PFSK-1 (cell line): ENCODE measurements around the gene CYB5R3.

Source experiments
- FOXP2 ChIP-seq: optimal IDR thresholded peaks from 2 replicates; pipeline ENCODE3; 2011; ENCODE audit warnings: borderline replicate concordance, control low read depth, inconsistent platforms; ENCODE audit not compliant: insufficient read depth; ENCODE audit errors: extremely low read length, extremely low read depth
- POLR2AphosphoS5 ChIP-seq: IDR thresholded peaks from 2 replicates; pipeline ENCODE4 v1.6.1; 2012; ENCODE audit warnings: low read depth, mild to moderate bottlenecking, control low read depth, low read length, moderate library complexity
- REST ChIP-seq, 2 experiments: IDR thresholded peaks; 2 replicates each; pipeline versions ENCODE4 v1.6.1 to v1.8.0; 2011 to 2012; ENCODE audit warnings: low read depth in 2 of 2, low read length in 2 of 2, control low read depth in 1 of 2, inconsistent platforms in 1 of 2, mild to moderate bottlenecking in 1 of 2, moderate library complexity in 1 of 2; ENCODE audit not compliant: insufficient read depth in 1 of 2
- SIN3A ChIP-seq: IDR thresholded peaks from 2 replicates; pipeline ENCODE4 v1.6.1; 2012; ENCODE audit warnings: mild to moderate bottlenecking, low read length, moderate library complexity, borderline replicate concordance; ENCODE audit not compliant: insufficient read depth
- TAF1 ChIP-seq: IDR thresholded peaks from 2 replicates; pipeline ENCODE4 v1.6.1; 2012; ENCODE audit warnings: low read length, control low read depth, borderline replicate concordance; ENCODE audit not compliant: insufficient read depth

Gene CYB5R3

DNA sequence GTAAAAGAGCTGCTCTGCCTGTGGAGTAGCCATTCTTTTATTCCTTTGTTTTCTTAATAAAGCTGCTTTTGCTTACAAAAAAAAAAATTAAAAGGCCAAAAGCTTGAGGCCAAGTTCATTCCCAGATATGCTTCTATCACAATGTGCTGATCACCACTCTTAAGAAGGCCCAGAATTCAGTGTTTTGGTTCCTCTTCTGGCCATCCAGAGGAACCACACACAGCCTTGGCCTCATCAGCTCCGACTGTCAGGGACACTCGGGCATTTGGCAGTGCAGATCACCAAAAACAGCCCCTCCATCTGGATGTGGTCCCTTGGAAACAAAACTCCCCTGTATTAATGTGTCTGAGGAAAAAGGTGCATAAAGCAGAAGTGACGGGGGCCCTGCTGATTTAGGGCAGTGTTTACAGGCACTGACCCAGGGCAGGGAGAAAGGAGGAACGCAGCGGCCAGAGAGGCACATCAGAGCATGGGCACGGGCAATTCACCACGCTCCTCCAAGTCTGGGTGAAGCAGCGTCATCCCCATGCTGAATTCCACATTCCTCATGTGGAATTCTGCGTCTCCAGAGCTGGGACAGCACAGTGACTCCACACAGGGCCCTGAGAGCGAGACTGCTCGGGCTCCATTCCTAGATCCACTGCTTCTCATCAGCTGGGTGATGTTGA is 52.2 kb downstream of the CYB5R3 start:
- no peak for TF ChIP-seq REST (IDR thresholded peaks at IDR 0.05; ENCODE audit: insufficient read depth in 1 of 2, low read depth in 2 of 2, low read length in 2 of 2)
- TF ChIP-seq TAF1: no peak
- TF ChIP-seq FOXP2: no peak
- TF ChIP-seq POLR2AphosphoS5: no peak
- no peak for TF ChIP-seq SIN3A

- no peak for TF ChIP-seq SIN3A
- no peak for TF ChIP-seq REST (IDR thresholded peaks at IDR 0.05; ENCODE audit: insufficient read depth in 1 of 2, low read depth in 2 of 2, low read length in 2 of 2)
- no peak for TF ChIP-seq TAF1
- TF ChIP-seq POLR2AphosphoS5: no peak
Measured at GRCh38 chr22:42596336-42596735, 52.9 kb downstream of the CYB5R3 start.

- TF ChIP-seq FOXP2: no peak
- no peak for TF ChIP-seq SIN3A
- no peak for TF ChIP-seq TAF1
- TF ChIP-seq REST (IDR thresholded peaks at IDR 0.05; ENCODE audit: insufficient read depth in 1 of 2, low read depth in 2 of 2, low read length in 2 of 2): no peak
- no peak for TF ChIP-seq POLR2AphosphoS5
Measured at GRCh38 chr22:42595434-42595833, 53.8 kb downstream of the CYB5R3 start.

DNA sequence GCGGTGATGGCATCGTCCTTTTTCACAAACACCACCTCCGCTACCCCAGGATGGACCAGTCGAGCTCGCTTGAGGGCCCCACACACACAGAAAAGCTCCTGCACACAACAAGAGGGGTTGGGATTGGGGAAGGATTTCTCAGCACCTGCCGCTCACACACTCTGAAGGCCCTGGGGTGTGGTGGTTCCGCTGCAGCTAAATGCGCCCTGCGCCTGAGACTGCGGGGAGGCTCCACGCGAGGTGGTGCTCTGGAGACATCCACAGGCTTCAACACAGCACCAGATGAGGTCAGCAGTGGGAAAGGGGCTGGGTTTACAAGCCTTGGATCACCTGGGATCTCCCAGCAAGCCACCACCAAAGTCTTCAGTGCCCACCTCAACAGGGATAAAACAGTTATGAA is 57.2 kb downstream of the CYB5R3 start:
- TF ChIP-seq FOXP2 (no peak), REST (IDR thresholded peaks at IDR 0.05; ENCODE audit: insufficient read depth in 1 of 2, low read depth in 2 of 2, low read length in 2 of 2) (no peak), SIN3A (no peak), TAF1 (no peak)
